Kidney epithelial cell (primary cell): Measurements from ENCODE around the gene CDKN2B-AS1. TPM values are rescaled to one million over a fixed set of nuclear protein-coding genes. Genes with fewer than 3 reads are reported as not detected.

Source experiments
- DNase-seq: peaks from one replicate; pipeline ENCODE4 v3.0.0-alpha.2; 2010; ENCODE audit warnings: low read depth
- H3K27me3 ChIP-seq: 2 replicates; pipeline ENCODE4 v1.6.0; 2011; ENCODE audit warnings: low read length; ENCODE audit not compliant: control insufficient read depth, insufficient read depth
- H3K36me3 ChIP-seq: 2 replicates; pipeline ENCODE4 v1.5.1; 2011; ENCODE audit warnings: low read length; ENCODE audit not compliant: control insufficient read depth, insufficient read depth
- H3K4me3 ChIP-seq: 2 replicates; pipeline ENCODE4 v1.5.1; 2011; ENCODE audit warnings: low read depth, mild to moderate bottlenecking, control low read depth, low read length
- CTCF ChIP-seq: IDR thresholded peaks from 2 replicates; pipeline ENCODE4 v1.5.1; 2011; ENCODE audit warnings: mild to moderate bottlenecking, moderate library complexity, low read length, control low read depth, inconsistent platforms; ENCODE audit not compliant: insufficient read depth, poor library complexity, severe bottlenecking
- total RNA-seq: library from RNA; depleted of rRNA; stranded (reverse); fragments of >200 nt; gene quantifications from 2 replicates; pipeline ENCODE4 v1.2.3, GENCODE V29; 2015

CDKN2B-AS1 gene
- total RNA-seq, 1 donor from 2014 or later = 0.04 TPM

- DNase-seq = no peak
- no peaks in the 10 kb centered on the region for H3K27me3 ChIP-seq
- TF ChIP-seq CTCF = no peak
- no peaks in the 10 kb centered on the region for H3K36me3 ChIP-seq
- no peak overlapping the region for H3K4me3 ChIP-seq
These were observed 122.2 kb downstream of the CDKN2B-AS1 start for GRCh38 chr9:22116758-22117157.

- peak; percentile 56 for DNase-seq
- no peaks in the 10 kb centered on the region for H3K27me3 ChIP-seq
- no peaks in the 10 kb centered on the region for H3K36me3 ChIP-seq
- H3K4me3 ChIP-seq = no peak overlapping the region
- TF ChIP-seq CTCF = no peak
These were observed 123.2 kb downstream of the CDKN2B-AS1 start for GRCh38 chr9:22117511-22118384.

- no peaks in the 10 kb centered on the region for H3K27me3 ChIP-seq
- no peaks in the 10 kb centered on the region for H3K36me3 ChIP-seq
- no peak overlapping the region for H3K4me3 ChIP-seq
- DNase-seq = no peak
- no peak for TF ChIP-seq CTCF
These were observed 124.4 kb downstream of the CDKN2B-AS1 start for GRCh38 chr9:22118810-22119521.

GRCh38 chr9:22119522-22120158 lies 125.0 kb downstream of the CDKN2B-AS1 start:
- no peak for DNase-seq
- TF ChIP-seq CTCF = peak; percentile 73

GRCh38 chr9:22120159-22120549 lies 125.6 kb downstream of the CDKN2B-AS1 start:
- H3K27me3 ChIP-seq = no peaks in the 10 kb centered on the region
- TF ChIP-seq CTCF = no peak
- no peak overlapping the region for H3K4me3 ChIP-seq
- H3K36me3 ChIP-seq = no peaks in the 10 kb centered on the region
- no peak for DNase-seq

More at GRCh38 chr9:22119522-22120158, 125.0 kb downstream of the CDKN2B-AS1 start:
- no peaks in the 10 kb centered on the region for H3K36me3 ChIP-seq
- H3K27me3 ChIP-seq = no peaks in the 10 kb centered on the region
- H3K4me3 ChIP-seq = no peak overlapping the region
